Adrenal gland (tissue), 12 donors: ENCODE data around the gene ALX4. TPM values are rescaled to one million over a fixed set of nuclear protein-coding genes. Genes with fewer than 3 reads are reported as not detected.

Experiments used
- DNase-seq, 7 donors: peaks; one replicate each; pipeline ENCODE4 v3.0.0-alpha.2; 2019 to 2020
- H3K27ac ChIP-seq, 5 donors: fragments of 200-600 bp; sonication (generic) in 4 of 5; 1 replicate in 3 of 5; 2 replicates in 2 of 5; pipeline versions ENCODE4 v1.5.1 to v1.8.0; 2016 to 2020; ENCODE audit warnings: mild to moderate bottlenecking in 1 of 5
- H3K27me3 ChIP-seq: fragments of 200-600 bp; 2 replicates; pipeline ENCODE4 v1.8.0; 2021
- H3K36me3 ChIP-seq, 2 donors: fragments of 200-600 bp; replicated peaks in 1 of 2; 1 replicate in 1 of 2; 2 replicates in 1 of 2; pipeline versions ENCODE4 v1.5.1 to v1.8.0; 2018 to 2022
- H3K4me1 ChIP-seq, 2 donors: fragments of 200-600 bp; replicated peaks in 1 of 2; 1 replicate in 1 of 2; 2 replicates in 1 of 2; pipeline versions ENCODE4 v1.5.1 to v1.8.0; 2018 to 2021
- H3K4me3 ChIP-seq, 4 donors: fragments of 200-600 bp; sonication (generic) in 3 of 4; one replicate each; pipeline ENCODE4 v1.5.1; 2016 to 2018
- H3K9me3 ChIP-seq, 3 donors: fragments of 200-600 bp; sonication (generic) in 1 of 3; replicated peaks in 1 of 3; 1 replicate in 2 of 3; 2 replicates in 1 of 3; pipeline versions ENCODE4 v1.5.1 to v1.8.0; 2016 to 2021
- POLR2A ChIP-seq, 2 donors: fragments of 450-650 bp; IDR thresholded peaks; one replicate each; pipeline ENCODE4 v1.6.1; 2017; ENCODE audit warnings: antibody characterized with exemption in 2 of 2, mild to moderate bottlenecking in 2 of 2, moderate library complexity in 1 of 2
- WGBS, 4 donors: extraction: QIAGEN DNeasy Blood & Tissue Kit in 2 of 4; methylation state at CpG; one replicate each; pipeline versions ENCODE4 v1.1.5 to v1.1.7; 2013 to 2017; 5-methylcytosine and 5-hydroxymethylcytosine counted together
- intact Hi-C, 2 donors: fragments of 100-400 bp; cut with DNase I; formaldehyde crosslinking; loops; one replicate each; pipeline versions ENCODE4 v1.14.1 to v1.15.0; 2022 to 2023
- polyA plus RNA-seq, 3 donors: library from polyadenylated mRNA; stranded (reverse); fragments of 200-250 nt in 2 of 3; fragments of 350-450 nt in 1 of 3; fragmentation: Illumina TruSeq in 1 of 3; extraction: RNeasy Lipid Tissue Mini Kit (QIAGEN cat#74804) in 1 of 3; gene quantifications; one replicate each; pipeline ENCODE4 v1.2.3, GENCODE V29; 2013 to 2014
- total RNA-seq, 9 donors: library from RNA; depleted of rRNA in 4 of 9; stranded (reverse); fragments of >200 nt in 4 of 9; fragments of 120-200 nt in 1 of 9; fragmentation: NEBNext Ultra II Directional in 1 of 9; extraction: Animal tissue kit (Norgen Biotek cat#: 25700) in 1 of 9; gene quantifications; one replicate each; pipeline versions ENCODE4 v1.1.0 to v1.2.4, GENCODE V29; 2013 to 2023
- TF ChIP-seq, protein P1 (sequence below), 6 experiments: fragments of 450-650 bp in 4 of 6; fragments of 200-600 bp in 2 of 6; sonication (generic) in 1 of 6; IDR thresholded peaks; 1 replicate in 5 of 6; 2 replicates in 1 of 6; pipeline versions ENCODE4 v1.5.1 to v1.8.0; 2016 to 2021; ENCODE audit warnings: antibody characterized with exemption in 6 of 6, mild to moderate bottlenecking in 2 of 6, moderate library complexity in 1 of 6
- donor health status: healthy with polysubstance abuse.
- donor health status: Bipolar disorder and iron deficiency.
- donor health status: DM: yes; HTN: yes; CAD: no.
- donor health status: DM: no; HTN: no; CAD: no.
- donor health status: DM: no; HTN: no; CAD: no.
- donor health status: DM: yes; HTN: yes; CAD: no.

Gene ALX4
- total and polyA plus RNA-seq, 12 donors = 0.03 to 0.06 TPM; not detected in 10

DNA sequence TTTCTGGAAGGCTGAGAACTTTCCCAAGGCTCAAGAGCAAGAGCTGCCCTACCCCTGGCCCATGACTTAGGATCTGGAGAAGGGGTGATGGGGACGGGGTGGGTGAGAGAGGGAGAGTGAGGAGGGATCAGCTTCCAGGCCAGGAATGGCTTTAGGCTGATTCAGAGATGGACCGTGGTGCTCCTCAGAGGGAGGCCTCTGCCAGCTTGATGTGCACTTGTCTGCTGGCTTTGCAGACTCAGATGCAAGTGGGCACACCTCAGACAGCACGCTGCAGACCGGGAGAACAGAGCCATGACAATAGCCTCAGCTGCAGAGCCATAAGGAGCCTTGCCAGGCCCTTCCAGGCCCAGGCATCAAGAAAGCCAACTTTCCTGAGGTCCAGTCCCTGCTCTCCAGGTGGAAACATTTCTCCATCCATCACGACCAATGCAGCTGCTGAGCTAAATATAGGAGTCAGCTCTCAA lies 41.3 kb downstream of the ALX4 start:
- Histone ChIP-seq H3K4me3 (no peak overlapping the region), H3K36me3 (no peaks in the 10 kb centered on the region), H3K4me1 (no peaks in the 10 kb centered on the region), H3K27ac (no peak overlapping the region), H3K27me3 (no peaks in the 10 kb centered on the region), H3K9me3 (no peaks in the 10 kb centered on the region)
- intact Hi-C loops = loop anchor here in 1 of 2 donors (10.0 kb wide), 1 partner anchor 134 kb away; no protein-coding TSS in a partner anchor
- DNase-seq = peak in 1 of 7 donors; percentile 13
- TF ChIP-seq, protein P1, sequence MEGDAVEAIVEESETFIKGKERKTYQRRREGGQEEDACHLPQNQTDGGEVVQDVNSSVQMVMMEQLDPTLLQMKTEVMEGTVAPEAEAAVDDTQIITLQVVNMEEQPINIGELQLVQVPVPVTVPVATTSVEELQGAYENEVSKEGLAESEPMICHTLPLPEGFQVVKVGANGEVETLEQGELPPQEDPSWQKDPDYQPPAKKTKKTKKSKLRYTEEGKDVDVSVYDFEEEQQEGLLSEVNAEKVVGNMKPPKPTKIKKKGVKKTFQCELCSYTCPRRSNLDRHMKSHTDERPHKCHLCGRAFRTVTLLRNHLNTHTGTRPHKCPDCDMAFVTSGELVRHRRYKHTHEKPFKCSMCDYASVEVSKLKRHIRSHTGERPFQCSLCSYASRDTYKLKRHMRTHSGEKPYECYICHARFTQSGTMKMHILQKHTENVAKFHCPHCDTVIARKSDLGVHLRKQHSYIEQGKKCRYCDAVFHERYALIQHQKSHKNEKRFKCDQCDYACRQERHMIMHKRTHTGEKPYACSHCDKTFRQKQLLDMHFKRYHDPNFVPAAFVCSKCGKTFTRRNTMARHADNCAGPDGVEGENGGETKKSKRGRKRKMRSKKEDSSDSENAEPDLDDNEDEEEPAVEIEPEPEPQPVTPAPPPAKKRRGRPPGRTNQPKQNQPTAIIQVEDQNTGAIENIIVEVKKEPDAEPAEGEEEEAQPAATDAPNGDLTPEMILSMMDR (IDR thresholded peaks at IDR 0.05) = no peak
- no peak for TF ChIP-seq POLR2A (IDR thresholded peaks at IDR 0.05)
- WGBS, 4 donors = 64 to 91% (median 88%) methylated on average over 5 of the region's 5 CpGs

DNA sequence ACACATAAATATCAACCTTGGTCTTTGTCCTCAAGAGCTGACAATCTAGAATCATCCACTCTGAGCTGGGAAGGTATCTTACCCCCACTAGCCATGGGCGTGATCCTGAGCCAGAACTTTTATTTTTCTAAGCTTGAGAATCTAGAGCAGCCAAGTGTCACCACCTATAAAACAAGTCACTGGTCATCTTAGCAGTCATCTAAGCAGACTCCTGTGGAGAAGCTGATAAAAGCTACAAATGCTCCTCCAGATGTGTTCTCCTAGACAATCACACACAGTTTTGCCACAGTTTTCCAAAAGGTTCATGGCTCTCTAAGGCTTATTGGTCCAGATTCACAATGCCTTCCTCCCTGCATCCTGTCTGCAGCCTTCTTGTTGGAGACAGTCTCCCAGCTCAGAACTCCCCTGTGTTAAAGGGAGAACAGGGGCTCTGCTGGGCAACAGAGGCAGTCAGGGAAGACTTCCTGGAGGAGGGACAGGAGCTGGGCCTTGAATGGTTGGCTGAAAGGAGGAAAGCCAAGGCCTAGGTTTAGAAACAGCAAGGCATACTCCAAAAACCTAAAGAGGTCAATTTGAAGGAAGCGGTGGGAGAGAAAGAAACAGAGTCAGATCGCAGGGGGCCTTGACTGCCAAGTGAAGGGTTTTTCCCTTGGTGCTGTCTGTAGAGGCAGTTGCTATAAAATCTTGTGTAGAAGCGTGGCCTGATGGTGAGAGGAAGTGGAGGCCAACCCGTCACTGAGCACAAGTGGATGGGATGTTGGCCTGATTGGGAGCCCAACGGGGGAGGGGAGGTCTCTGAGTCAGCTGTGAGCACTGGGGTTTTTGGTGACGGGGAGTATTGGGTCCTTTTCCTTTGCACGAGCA lies 42.0 kb downstream of the ALX4 start:
- 81 to 93% (median 88%) methylated on average over 8 of the region's 8 CpGs for WGBS, 4 donors
- TF ChIP-seq POLR2A (IDR thresholded peaks at IDR 0.05) = no peak
- TF ChIP-seq, protein P1 (IDR thresholded peaks at IDR 0.05) = no peak
- Histone ChIP-seq H3K9me3 (no peaks in the 10 kb centered on the region), H3K4me3 (no peak overlapping the region), H3K36me3 (no peaks in the 10 kb centered on the region), H3K27ac (no peak overlapping the region), H3K4me1 (no peaks in the 10 kb centered on the region), H3K27me3 (no peaks in the 10 kb centered on the region)
- DNase-seq = peak in 1 of 7 donors; percentile 7
- intact Hi-C loops = loop anchor here in 1 of 2 donors (10.0 kb wide), 1 partner anchor 133 kb away; no protein-coding TSS in a partner anchor

DNA sequence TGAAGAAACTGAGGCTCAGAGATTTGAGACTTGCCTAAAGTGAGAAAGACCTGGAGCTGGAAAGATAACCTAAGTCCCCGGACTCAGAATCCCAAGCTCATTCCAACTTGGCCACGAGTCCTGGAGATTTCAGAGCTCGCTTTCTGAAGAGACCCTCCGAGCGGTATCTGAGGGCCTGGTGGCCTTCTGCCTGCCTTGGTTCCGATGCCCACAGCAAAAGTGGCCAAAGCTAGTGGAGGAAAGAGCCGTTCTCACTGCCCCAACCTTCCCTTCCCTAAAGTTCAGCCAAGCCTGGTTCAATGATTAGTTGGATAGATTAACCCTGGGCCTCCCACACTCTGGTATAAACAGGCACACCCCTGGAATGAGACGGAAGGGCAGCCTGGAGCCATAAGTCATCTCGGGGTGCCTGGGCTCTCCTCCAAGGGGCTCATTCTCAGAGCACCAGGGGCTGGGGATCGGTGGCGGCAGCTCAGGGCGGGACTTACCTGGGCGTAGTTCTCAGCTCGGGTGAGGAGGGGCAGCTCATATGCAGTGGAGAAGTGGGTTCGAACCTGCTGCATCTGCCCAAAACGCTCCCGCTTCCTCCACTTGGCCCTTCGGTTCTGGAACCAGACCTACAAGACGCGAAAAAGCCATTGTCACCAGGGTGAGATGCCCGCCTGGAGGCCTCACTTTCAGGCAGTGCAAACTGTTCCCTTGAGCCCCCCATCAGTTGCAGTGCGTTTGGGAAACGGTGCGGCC lies 42.8 kb downstream of the ALX4 start:
- H3K36me3 ChIP-seq = no peaks in the 10 kb centered on the region
- intact Hi-C loops = loop anchor here in 1 of 2 donors (10.0 kb wide), 1 partner anchor 132 kb away; no protein-coding TSS in a partner anchor
- H3K9me3 ChIP-seq = no peaks in the 10 kb centered on the region
- peak in 1 of 7 donors; percentile 11 for DNase-seq
- no peak overlapping the region for H3K27ac ChIP-seq
- no peak overlapping the region for H3K4me3 ChIP-seq
- WGBS, 4 donors = 88 to 92% (median 89%) methylated on average over 11 to 24 of the region's 24 CpGs
- H3K4me1 ChIP-seq = no peaks in the 10 kb centered on the region
- H3K27me3 ChIP-seq = no peaks in the 10 kb centered on the region
- TF ChIP-seq POLR2A (IDR thresholded peaks at IDR 0.05) = no peak
- TF ChIP-seq, protein P1 (IDR thresholded peaks at IDR 0.05) = no peak
